Measurements from ENCODE around the gene SYNE4. TPM values are rescaled to one million over a fixed set of nuclear protein-coding genes. Genes with fewer than 3 reads are reported as not detected.
A peak's percentile ranks its signal among the peaks of the same experiment; 100 is the strongest.

SYNE4 gene
- total and polyA plus RNA-seq, 9 of the 15 experiments (the other 6 are each of a cell fraction or from before 2014, with no cell fraction given), result 0.03 to 0.65 (median 0.29) TPM

- no peak for TF ChIP-seq ZNF407 (IDR thresholded peaks at IDR 0.05; ENCODE audit: low read depth)
- TF ChIP-seq MAFG (tag; conservative IDR thresholded peaks at IDR 0.05), result no peak
- TF ChIP-seq KAT7 (CRISPR knock-in tag; IDR thresholded peaks at IDR 0.05; ENCODE audit: borderline replicate concordance), result no peak; the same call in 1 of the 2 replicates
- TF ChIP-seq FOXP1 (CRISPR knock-in tag; IDR thresholded peaks at IDR 0.05), result no peak
- 0 out of 2 replicates have a peak, but pooled peaks have one; percentile 43 for TF ChIP-seq PML (IDR thresholded peaks at IDR 0.05; ENCODE audit: low read length)
- TF ChIP-seq DIDO1 (tag; IDR thresholded peaks at IDR 0.05; ENCODE audit: low read depth), result peak; percentile 30; the same call in 1 of the 2 replicates
- TF ChIP-seq BACH1 (tag; IDR thresholded peaks at IDR 0.05), result no peak
- TF ChIP-seq ZNF717 (CRISPR knock-in tag; IDR thresholded peaks at IDR 0.05), result no peak
- no peak for TF ChIP-seq TCF15 (CRISPR knock-in tag; IDR thresholded peaks at IDR 0.05)
- no peak for TF ChIP-seq ZNF165 (CRISPR knock-in tag; IDR thresholded peaks at IDR 0.05; ENCODE audit: borderline replicate concordance)
- no peak for TF ChIP-seq MEF2D (tag; conservative IDR thresholded peaks at IDR 0.05; ENCODE audit: low read depth)
- TF ChIP-seq CBX5 (IDR thresholded peaks at IDR 0.05; ENCODE audit: borderline replicate concordance, low read depth), result no peak
- TF ChIP-seq MEIS2 (IDR thresholded peaks at IDR 0.05; ENCODE audit: partially characterized antibody), result no peak
- TF ChIP-seq ZNF609 (CRISPR knock-in tag; IDR thresholded peaks at IDR 0.05; ENCODE audit: borderline replicate concordance), result no peak
These were observed 13.3 kb downstream of the SYNE4 start, which contains the start of gene SDHAF1 (continued) for GRCh38 chr19:35995048-35995993.

Data from K562 (cell line).